Activated CD4-positive, alpha-beta T cell treated with anti-CD3 and anti-CD28 coated beads, Interleukin-2, amount 10 ng/mL, durations not matched to agents 7 days and 5 days (primary cell): ENCODE data around the gene BMI1. TPM values are rescaled to one million over a fixed set of nuclear protein-coding genes. Genes with fewer than 3 reads are reported as not detected.

Experiments
- total RNA-seq, 2 experiments: library from RNA; stranded (reverse); gene quantifications; one replicate each; pipeline ENCODE4 v1.2.3, GENCODE V29; 2021

The BMI1 gene
- total RNA-seq, 2 experiments from 2014 or later = 29.5 to 30.3 TPM

Other genes with a start within 250 kb of the BMI1 start
- not detected for gene EBLN1, start 103.1 kb upstream of the BMI1 start, total RNA-seq
- gene COMMD3, start 4.7 kb upstream of the BMI1 start, total RNA-seq = 10 to 100 TPM; 58.9 to 68.8 TPM
- under 1 TPM; 0.57 to 0.75 TPM for gene SPAG6, start 24.4 kb downstream of the BMI1 start, total RNA-seq